H1 (cell line): ENCODE measurements around the gene PRKAB2. TPM values are rescaled to one million over a fixed set of nuclear protein-coding genes. Genes with fewer than 3 reads are reported as not detected.

Experiments used
- BRCA1 ChIP-seq: IDR thresholded peaks from 2 replicates; pipeline ENCODE4 v1.6.1; 2012; ENCODE audit warnings: low read depth, low read length, improper control_type of control experiment
- CHD2 ChIP-seq: IDR thresholded peaks from 2 replicates; pipeline ENCODE4 v1.6.1; 2012; ENCODE audit warnings: low read length, improper control_type of control experiment
- NANOG ChIP-seq: IDR thresholded peaks from 2 replicates; pipeline ENCODE4 v1.6.1; 2011; ENCODE audit warnings: low read length, low read depth, mild to moderate bottlenecking, inconsistent platforms; ENCODE audit not compliant: insufficient read depth, poor library complexity, severe bottlenecking
- NRF1 ChIP-seq: IDR thresholded peaks from 2 replicates; pipeline ENCODE4 v1.6.1; 2011; ENCODE audit warnings: mild to moderate bottlenecking, low read depth, low read length, improper control_type of control experiment
- POU5F1 ChIP-seq: IDR thresholded peaks from 2 replicates; pipeline ENCODE4 v1.6.1; 2011; ENCODE audit warnings: low read depth, mild to moderate bottlenecking, low read length, moderate library complexity
- SP4 ChIP-seq: IDR thresholded peaks from 2 replicates; pipeline ENCODE4 v1.6.1; 2012; ENCODE audit warnings: low read length, inconsistent platforms
- polyA plus RNA-seq, 7 experiments: library from polyadenylated mRNA; depleted of rRNA in 3 of 7; stranded (reverse) in 5 of 7; unstranded in 2 of 7; fragments of >200 nt in 5 of 7; fragments of 200-250 nt in 2 of 7; gene quantifications; 1 replicate in 5 of 7; 2 replicates in 1 of 7; 4 replicates in 1 of 7; pipeline versions ENCODE4 v1.2.1 to v1.2.3, GENCODE V29; 2011 to 2013; ENCODE audit warnings: missing spikeins in 2 of 7, mixed read lengths in 2 of 7
- total RNA-seq: library from RNA; stranded (reverse); fragmentation: NEBNext Ultra II Directional; extraction: Animal tissue kit (Norgen Biotek cat#: 25700); gene quantifications from 2 replicates; pipeline ENCODE4 v1.2.1, GENCODE V29; 2021
- TF ChIP-seq, protein P1 (sequence below): fragments of 300-600 bp; sonication (generic); IDR thresholded peaks from 2 replicates; pipeline ENCODE4 v1.7.1; 2012; ENCODE audit warnings: low read length, moderate library complexity, mild to moderate bottlenecking, inconsistent platforms; ENCODE audit not compliant: insufficient replicate concordance
- TF ChIP-seq, protein P2 (sequence below): IDR thresholded peaks from 2 replicates; pipeline ENCODE4 v1.6.1; 2012; ENCODE audit warnings: low read length, inconsistent platforms
- TF ChIP-seq, protein P3 (sequence below): IDR thresholded peaks from 2 replicates; pipeline ENCODE4 v1.6.1; 2011; ENCODE audit warnings: low read depth, mild to moderate bottlenecking, low read length; ENCODE audit not compliant: insufficient read depth

Gene PRKAB2
- total and polyA plus RNA-seq, 2 of the 8 experiments (the other 6 are each of a cell fraction or from before 2014, with no cell fraction given), result 15.0 to 18.9 TPM

DNA sequence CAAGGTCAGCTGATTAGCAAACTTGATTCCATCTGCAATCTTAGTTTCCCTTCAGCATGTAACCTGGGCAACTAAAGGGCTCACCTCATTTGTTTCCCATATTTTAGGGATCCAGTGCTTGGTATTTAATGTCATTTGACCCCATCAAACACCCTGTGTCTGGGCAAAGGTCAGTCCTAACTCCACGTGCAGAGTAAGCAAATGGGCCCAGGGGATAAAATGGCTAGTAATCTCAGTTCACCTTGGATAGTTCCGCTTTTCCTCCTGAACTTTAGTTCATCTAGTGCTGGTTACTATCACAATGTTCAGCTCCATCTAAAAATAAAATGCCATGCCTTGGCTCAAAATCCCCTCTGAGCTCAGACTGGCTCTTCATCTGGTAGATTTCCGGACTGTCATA is 19.5 kb downstream of the PRKAB2 start (continued):
- TF ChIP-seq, protein P1, sequence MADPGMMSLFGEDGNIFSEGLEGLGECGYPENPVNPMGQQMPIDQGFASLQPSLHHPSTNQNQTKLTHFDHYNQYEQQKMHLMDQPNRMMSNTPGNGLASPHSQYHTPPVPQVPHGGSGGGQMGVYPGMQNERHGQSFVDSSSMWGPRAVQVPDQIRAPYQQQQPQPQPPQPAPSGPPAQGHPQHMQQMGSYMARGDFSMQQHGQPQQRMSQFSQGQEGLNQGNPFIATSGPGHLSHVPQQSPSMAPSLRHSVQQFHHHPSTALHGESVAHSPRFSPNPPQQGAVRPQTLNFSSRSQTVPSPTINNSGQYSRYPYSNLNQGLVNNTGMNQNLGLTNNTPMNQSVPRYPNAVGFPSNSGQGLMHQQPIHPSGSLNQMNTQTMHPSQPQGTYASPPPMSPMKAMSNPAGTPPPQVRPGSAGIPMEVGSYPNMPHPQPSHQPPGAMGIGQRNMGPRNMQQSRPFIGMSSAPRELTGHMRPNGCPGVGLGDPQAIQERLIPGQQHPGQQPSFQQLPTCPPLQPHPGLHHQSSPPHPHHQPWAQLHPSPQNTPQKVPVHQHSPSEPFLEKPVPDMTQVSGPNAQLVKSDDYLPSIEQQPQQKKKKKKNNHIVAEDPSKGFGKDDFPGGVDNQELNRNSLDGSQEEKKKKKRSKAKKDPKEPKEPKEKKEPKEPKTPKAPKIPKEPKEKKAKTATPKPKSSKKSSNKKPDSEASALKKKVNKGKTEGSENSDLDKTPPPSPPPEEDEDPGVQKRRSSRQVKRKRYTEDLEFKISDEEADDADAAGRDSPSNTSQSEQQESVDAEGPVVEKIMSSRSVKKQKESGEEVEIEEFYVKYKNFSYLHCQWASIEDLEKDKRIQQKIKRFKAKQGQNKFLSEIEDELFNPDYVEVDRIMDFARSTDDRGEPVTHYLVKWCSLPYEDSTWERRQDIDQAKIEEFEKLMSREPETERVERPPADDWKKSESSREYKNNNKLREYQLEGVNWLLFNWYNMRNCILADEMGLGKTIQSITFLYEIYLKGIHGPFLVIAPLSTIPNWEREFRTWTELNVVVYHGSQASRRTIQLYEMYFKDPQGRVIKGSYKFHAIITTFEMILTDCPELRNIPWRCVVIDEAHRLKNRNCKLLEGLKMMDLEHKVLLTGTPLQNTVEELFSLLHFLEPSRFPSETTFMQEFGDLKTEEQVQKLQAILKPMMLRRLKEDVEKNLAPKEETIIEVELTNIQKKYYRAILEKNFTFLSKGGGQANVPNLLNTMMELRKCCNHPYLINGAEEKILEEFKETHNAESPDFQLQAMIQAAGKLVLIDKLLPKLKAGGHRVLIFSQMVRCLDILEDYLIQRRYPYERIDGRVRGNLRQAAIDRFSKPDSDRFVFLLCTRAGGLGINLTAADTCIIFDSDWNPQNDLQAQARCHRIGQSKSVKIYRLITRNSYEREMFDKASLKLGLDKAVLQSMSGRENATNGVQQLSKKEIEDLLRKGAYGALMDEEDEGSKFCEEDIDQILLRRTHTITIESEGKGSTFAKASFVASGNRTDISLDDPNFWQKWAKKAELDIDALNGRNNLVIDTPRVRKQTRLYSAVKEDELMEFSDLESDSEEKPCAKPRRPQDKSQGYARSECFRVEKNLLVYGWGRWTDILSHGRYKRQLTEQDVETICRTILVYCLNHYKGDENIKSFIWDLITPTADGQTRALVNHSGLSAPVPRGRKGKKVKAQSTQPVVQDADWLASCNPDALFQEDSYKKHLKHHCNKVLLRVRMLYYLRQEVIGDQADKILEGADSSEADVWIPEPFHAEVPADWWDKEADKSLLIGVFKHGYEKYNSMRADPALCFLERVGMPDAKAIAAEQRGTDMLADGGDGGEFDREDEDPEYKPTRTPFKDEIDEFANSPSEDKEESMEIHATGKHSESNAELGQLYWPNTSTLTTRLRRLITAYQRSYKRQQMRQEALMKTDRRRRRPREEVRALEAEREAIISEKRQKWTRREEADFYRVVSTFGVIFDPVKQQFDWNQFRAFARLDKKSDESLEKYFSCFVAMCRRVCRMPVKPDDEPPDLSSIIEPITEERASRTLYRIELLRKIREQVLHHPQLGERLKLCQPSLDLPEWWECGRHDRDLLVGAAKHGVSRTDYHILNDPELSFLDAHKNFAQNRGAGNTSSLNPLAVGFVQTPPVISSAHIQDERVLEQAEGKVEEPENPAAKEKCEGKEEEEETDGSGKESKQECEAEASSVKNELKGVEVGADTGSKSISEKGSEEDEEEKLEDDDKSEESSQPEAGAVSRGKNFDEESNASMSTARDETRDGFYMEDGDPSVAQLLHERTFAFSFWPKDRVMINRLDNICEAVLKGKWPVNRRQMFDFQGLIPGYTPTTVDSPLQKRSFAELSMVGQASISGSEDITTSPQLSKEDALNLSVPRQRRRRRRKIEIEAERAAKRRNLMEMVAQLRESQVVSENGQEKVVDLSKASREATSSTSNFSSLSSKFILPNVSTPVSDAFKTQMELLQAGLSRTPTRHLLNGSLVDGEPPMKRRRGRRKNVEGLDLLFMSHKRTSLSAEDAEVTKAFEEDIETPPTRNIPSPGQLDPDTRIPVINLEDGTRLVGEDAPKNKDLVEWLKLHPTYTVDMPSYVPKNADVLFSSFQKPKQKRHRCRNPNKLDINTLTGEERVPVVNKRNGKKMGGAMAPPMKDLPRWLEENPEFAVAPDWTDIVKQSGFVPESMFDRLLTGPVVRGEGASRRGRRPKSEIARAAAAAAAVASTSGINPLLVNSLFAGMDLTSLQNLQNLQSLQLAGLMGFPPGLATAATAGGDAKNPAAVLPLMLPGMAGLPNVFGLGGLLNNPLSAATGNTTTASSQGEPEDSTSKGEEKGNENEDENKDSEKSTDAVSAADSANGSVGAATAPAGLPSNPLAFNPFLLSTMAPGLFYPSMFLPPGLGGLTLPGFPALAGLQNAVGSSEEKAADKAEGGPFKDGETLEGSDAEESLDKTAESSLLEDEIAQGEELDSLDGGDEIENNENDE, result no peak
- TF ChIP-seq NRF1, result no peak
- TF ChIP-seq BRCA1, result no peak
- no peak for TF ChIP-seq SP4
- TF ChIP-seq POU5F1, result no peak
- TF ChIP-seq NANOG, result no peak
- TF ChIP-seq, protein P2, sequence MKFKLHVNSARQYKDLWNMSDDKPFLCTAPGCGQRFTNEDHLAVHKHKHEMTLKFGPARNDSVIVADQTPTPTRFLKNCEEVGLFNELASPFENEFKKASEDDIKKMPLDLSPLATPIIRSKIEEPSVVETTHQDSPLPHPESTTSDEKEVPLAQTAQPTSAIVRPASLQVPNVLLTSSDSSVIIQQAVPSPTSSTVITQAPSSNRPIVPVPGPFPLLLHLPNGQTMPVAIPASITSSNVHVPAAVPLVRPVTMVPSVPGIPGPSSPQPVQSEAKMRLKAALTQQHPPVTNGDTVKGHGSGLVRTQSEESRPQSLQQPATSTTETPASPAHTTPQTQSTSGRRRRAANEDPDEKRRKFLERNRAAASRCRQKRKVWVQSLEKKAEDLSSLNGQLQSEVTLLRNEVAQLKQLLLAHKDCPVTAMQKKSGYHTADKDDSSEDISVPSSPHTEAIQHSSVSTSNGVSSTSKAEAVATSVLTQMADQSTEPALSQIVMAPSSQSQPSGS, result no peak
- TF ChIP-seq, protein P3, sequence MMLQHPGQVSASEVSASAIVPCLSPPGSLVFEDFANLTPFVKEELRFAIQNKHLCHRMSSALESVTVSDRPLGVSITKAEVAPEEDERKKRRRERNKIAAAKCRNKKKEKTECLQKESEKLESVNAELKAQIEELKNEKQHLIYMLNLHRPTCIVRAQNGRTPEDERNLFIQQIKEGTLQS, result no peak
- no peak for TF ChIP-seq CHD2
